Caco-2 (cell line): ENCODE data around the gene TMEM150C. TPM values are rescaled to one million over a fixed set of nuclear protein-coding genes. Genes with fewer than 3 reads are reported as not detected.

Experiments
- BruUV-seq: library from RNA; stranded (reverse); fragments of 400-500 nt; replicated peaks from 2 replicates; lab custom pipeline; 2021; lab: Mats Ljungman, UMichigan
- CTCF ChIA-PET: fragments of 300-600 bp; sonication (Branson Sonifier 250); formaldehyde crosslinking; loops from one replicate; lab custom pipeline; 2022; ENCODE audit warnings: antibody characterized with exemption; lab: Charles Lee
- POLR2A ChIA-PET: fragments of 300-600 bp; sonication (Branson Sonifier 250); formaldehyde crosslinking; loops from one replicate; lab custom pipeline; 2022; ENCODE audit warnings: antibody characterized with exemption; lab: Charles Lee
- DNase-seq, 2 experiments: peaks; one replicate each; pipeline versions ENCODE4 v3.0.0 to v3.0.0-alpha.2; 2020 to 2022
- H3K27me3 ChIP-seq: replicated peaks from 2 replicates; pipeline ENCODE4 v1.6.0; 2011; ENCODE audit warnings: low read length; ENCODE audit not compliant: control insufficient read depth, insufficient read depth
- H3K36me3 ChIP-seq: 2 replicates; pipeline ENCODE4 v1.5.1; 2011; ENCODE audit warnings: low read length; ENCODE audit not compliant: control insufficient read depth, insufficient read depth
- H3K4me1 ChIP-seq: fragments of 250-450 bp; sonication (Bioruptor Pico); 2 replicates; pipeline ENCODE4 v1.5.1; 2020; ENCODE audit warnings: mild to moderate bottlenecking
- H3K4me3 ChIP-seq: 2 replicates; pipeline ENCODE4 v1.5.1; 2011; ENCODE audit warnings: low read depth, mild to moderate bottlenecking, control low read depth, low read length
- H3K9me3 ChIP-seq: fragments of 250-450 bp; sonication (Bioruptor Pico); 2 replicates; pipeline ENCODE4 v1.5.1; 2020; ENCODE audit warnings: mild to moderate bottlenecking, moderate library complexity
- H3K27ac Mint-ChIP-seq: one replicate; pipeline ENCODE4 v1.8.0; 2022; ENCODE audit warnings: mixed read lengths; ENCODE audit not compliant: unreplicated experiment
- H3K27me3 Mint-ChIP-seq: one replicate; pipeline ENCODE4 v1.8.0; 2022; ENCODE audit warnings: mixed read lengths; ENCODE audit not compliant: insufficient read depth, unreplicated experiment
- H3K36me3 Mint-ChIP-seq: one replicate; pipeline ENCODE4 v1.8.0; 2022; ENCODE audit warnings: mild to moderate bottlenecking, mixed read lengths; ENCODE audit not compliant: insufficient read depth, unreplicated experiment
- H3K4me1 Mint-ChIP-seq: one replicate; pipeline ENCODE4 v1.8.0; 2022; ENCODE audit warnings: low read depth, mixed read lengths; ENCODE audit not compliant: unreplicated experiment
- H3K4me3 Mint-ChIP-seq: one replicate; pipeline ENCODE4 v1.8.0; 2022; ENCODE audit warnings: mild to moderate bottlenecking, moderate library complexity, mixed read lengths; ENCODE audit not compliant: unreplicated experiment
- H3K9me3 Mint-ChIP-seq: one replicate; pipeline ENCODE4 v1.8.0; 2022; ENCODE audit warnings: mixed read lengths; ENCODE audit not compliant: unreplicated experiment
- CTCF ChIP-seq, 2 experiments: fragments of 200-600 bp in 1 of 2; IDR thresholded peaks; 1 replicate in 1 of 2; 2 replicates in 1 of 2; pipeline versions ENCODE4 v1.5.1 to v1.8.0; 2011 to 2022; ENCODE audit warnings: antibody characterized with exemption in 1 of 2, control low read depth in 1 of 2, inconsistent platforms in 1 of 2, low read depth in 1 of 2, low read length in 1 of 2, mild to moderate bottlenecking in 1 of 2, moderate library complexity in 1 of 2; ENCODE audit not compliant: insufficient read depth in 1 of 2, severe bottlenecking in 1 of 2, unreplicated experiment in 1 of 2
- intact Hi-C: fragments of 100-400 bp; cut with micrococcal nuclease; formaldehyde crosslinking; loops from one replicate; pipeline ENCODE4 v1.10.0; 2022; ENCODE audit not compliant: unreplicated experiment
- total RNA-seq: library from RNA; stranded (reverse); gene quantifications from 2 replicates; pipeline ENCODE4 v1.2.3, GENCODE V29; 2022

The TMEM150C gene
- total RNA-seq, 1 experiment from 2014 or later, result 5.7 TPM

GRCh38 chr4:82588771-82589270 is 27.0 kb upstream of the TMEM150C start:
- peaks cover 24% of the 10 kb centered on the region for H3K4me1 Mint-ChIP-seq
- CTCF ChIA-PET, result no interaction called here

GRCh38 chr4:82587826-82588540 is 26.2 kb upstream of the TMEM150C start:
- CTCF ChIA-PET, result no interaction called here
- Histone ChIP-seq H3K4me1 (peaks cover 29% of the 10 kb centered on the region), H3K36me3 (no peaks in the 10 kb centered on the region), H3K27me3 (no peaks in the 10 kb centered on the region), H3K4me3 (no peak overlapping the region), H3K9me3 (no peaks in the 10 kb centered on the region)
- no peak overlapping the region for H3K27ac Mint-ChIP-seq
- H3K9me3 Mint-ChIP-seq, result peaks cover 8% of the 10 kb centered on the region
- no peak for DNase-seq
- no peaks in the 10 kb centered on the region for H3K36me3 Mint-ChIP-seq
- intact Hi-C loops, result no loop called here
- no peaks in the 10 kb centered on the region for H3K27me3 Mint-ChIP-seq
- H3K4me1 Mint-ChIP-seq, result peaks cover 32% of the 10 kb centered on the region
- no peak for TF ChIP-seq CTCF (IDR thresholded peaks at IDR 0.05; ENCODE audit: insufficient read depth in 1 of 2, low read depth in 1 of 2, low read length in 1 of 2, severe bottlenecking in 1 of 2, unreplicated experiment in 1 of 2)
- POLR2A ChIA-PET, result no interaction called here
- BruUV-seq, result no TSS peak
- H3K4me3 Mint-ChIP-seq, result no peak overlapping the region

More at GRCh38 chr4:82588771-82589270, 27.0 kb upstream of the TMEM150C start:
- Mint-ChIP-seq H3K27ac (no peak overlapping the region), H3K36me3 (no peaks in the 10 kb centered on the region), H3K27me3 (no peaks in the 10 kb centered on the region), H3K9me3 (peaks cover 8% of the 10 kb centered on the region), H3K4me3 (no peak overlapping the region)
- intact Hi-C loops, result no loop called here
- POLR2A ChIA-PET, result no interaction called here
- H3K27me3 ChIP-seq, result no peaks in the 10 kb centered on the region
- BruUV-seq, result no TSS peak
- H3K4me3 ChIP-seq, result no peak overlapping the region
- no peak for TF ChIP-seq CTCF (IDR thresholded peaks at IDR 0.05; ENCODE audit: insufficient read depth in 1 of 2, low read depth in 1 of 2, low read length in 1 of 2, severe bottlenecking in 1 of 2, unreplicated experiment in 1 of 2)
- H3K9me3 ChIP-seq, result no peaks in the 10 kb centered on the region
- DNase-seq, result no peak
- no peaks in the 10 kb centered on the region for H3K36me3 ChIP-seq
- H3K4me1 ChIP-seq, result peaks cover 29% of the 10 kb centered on the region

- no peak overlapping the region for H3K4me3 Mint-ChIP-seq
- intact Hi-C loops, result no loop called here
- DNase-seq, result no peak
- CTCF ChIA-PET, result no interaction called here
- BruUV-seq, result no TSS peak
- POLR2A ChIA-PET, result no interaction called here
- no peaks in the 10 kb centered on the region for H3K9me3 ChIP-seq
- no peak overlapping the region for H3K27ac Mint-ChIP-seq
- no peaks in the 10 kb centered on the region for H3K36me3 Mint-ChIP-seq
- no peaks in the 10 kb centered on the region for H3K27me3 Mint-ChIP-seq
- no peak overlapping the region for H3K4me3 ChIP-seq
- H3K4me1 ChIP-seq, result peaks cover 24% of the 10 kb centered on the region
- H3K36me3 ChIP-seq, result no peaks in the 10 kb centered on the region
- peaks cover 24% of the 10 kb centered on the region for H3K4me1 Mint-ChIP-seq
- H3K9me3 Mint-ChIP-seq, result peaks cover 8% of the 10 kb centered on the region
- no peaks in the 10 kb centered on the region for H3K27me3 ChIP-seq
- no peak for TF ChIP-seq CTCF (IDR thresholded peaks at IDR 0.05; ENCODE audit: insufficient read depth in 1 of 2, low read depth in 1 of 2, low read length in 1 of 2, severe bottlenecking in 1 of 2, unreplicated experiment in 1 of 2)
Observed at GRCh38 chr4:82585690-82586435, 24.1 kb upstream of the TMEM150C start.
